Transverse colon (tissue), 4 donors: ENCODE data around the gene NME8. TPM values are rescaled to one million over a fixed set of nuclear protein-coding genes. Genes with fewer than 3 reads are reported as not detected.

Experiments used
- DNase-seq: peaks from one replicate; pipeline ENCODE4 v3.0.0-alpha.2; 2019
- H3K27ac ChIP-seq, 4 donors: fragments of 200-600 bp; sonication (generic); 2 replicates each; pipeline ENCODE4 v1.5.1; 2016 to 2018; ENCODE audit warnings: inconsistent platforms in 4 of 4
- H3K27me3 ChIP-seq: fragments of 200-600 bp; sonication (generic); 2 replicates; pipeline ENCODE4 v1.5.1; 2017; ENCODE audit warnings: inconsistent platforms
- H3K36me3 ChIP-seq, 4 donors: fragments of 200-600 bp; sonication (generic); 2 replicates each; pipeline ENCODE4 v1.5.1; 2017 to 2019; ENCODE audit warnings: inconsistent platforms in 4 of 4
- H3K4me1 ChIP-seq, 4 donors: fragments of 200-600 bp; sonication (generic); 2 replicates each; pipeline ENCODE4 v1.5.1; 2017 to 2020; ENCODE audit warnings: inconsistent platforms in 4 of 4
- H3K4me3 ChIP-seq, 4 donors: fragments of 200-600 bp; sonication (generic); 1 replicate in 1 of 4; 2 replicates in 3 of 4; pipeline versions ENCODE4 v1.5.1 to v1.6.1; 2017 to 2019; ENCODE audit warnings: inconsistent platforms in 4 of 4
- H3K9me3 ChIP-seq, 2 donors: fragments of 200-600 bp; sonication (generic); 2 replicates each; pipeline ENCODE4 v1.5.1; 2017 to 2019; ENCODE audit warnings: inconsistent platforms in 2 of 2
- CTCF ChIP-seq, 5 experiments: fragments of 200-600 bp in 3 of 5; fragments of 450-650 bp in 2 of 5; sonication (generic) in 3 of 5; IDR thresholded peaks; 1 replicate in 2 of 5; 2 replicates in 3 of 5; pipeline ENCODE4 v1.5.1; 2016 to 2017; ENCODE audit warnings: antibody characterized with exemption in 5 of 5, inconsistent platforms in 3 of 5, mild to moderate bottlenecking in 2 of 5, moderate library complexity in 1 of 5
- EP300 ChIP-seq: sonication (generic); formaldehyde crosslinking; IDR thresholded peaks from one replicate; pipeline ENCODE4 v1.6.1; 2017; ENCODE audit warnings: antibody characterized with exemption, low read depth
- POLR2A ChIP-seq: fragments of 450-650 bp; IDR thresholded peaks from one replicate; pipeline ENCODE4 v1.6.1; 2016; ENCODE audit warnings: antibody characterized with exemption, mild to moderate bottlenecking, moderate library complexity
- POLR2AphosphoS5 ChIP-seq, 3 donors: sonication (generic); formaldehyde crosslinking; IDR thresholded peaks; one replicate each; pipeline ENCODE4 v1.6.1; 2016; ENCODE audit warnings: antibody characterized with exemption in 3 of 3
- WGBS, 2 donors: methylation state at CpG; one replicate each; pipeline ENCODE4 v1.1.5; 2018; ENCODE audit warnings: low coverage in 1 of 2; 5-methylcytosine and 5-hydroxymethylcytosine counted together
- in situ Hi-C, 4 donors: fragments of 200-750 bp; cut with MboI; loops; one replicate each; pipeline versions ENCODE4 v1.15.0 to v1.15.1; 2017; ENCODE audit warnings: low sequenced_read_pairs in 3 of 4, low pct_ligation_motif_present in 1 of 4, low pct_unique_long_range_greater_than_20kb in 1 of 4
- intact Hi-C: fragments of 100-400 bp; cut with DNase I; formaldehyde crosslinking; loops from one replicate; pipeline ENCODE4 v1.15.1; 2023; ENCODE audit warnings: low total_unique reads
- total RNA-seq, 4 donors: library from RNA; depleted of rRNA; stranded (reverse); fragments of >200 nt; gene quantifications; one replicate each; pipeline ENCODE4 v1.1.0, GENCODE V29; 2016

NME8 gene
- total RNA-seq, 4 donors from 2014 or later = not detected

GRCh38 chr7:37853468-37853867 lies 5.1 kb downstream of the NME8 start:
- in situ Hi-C loops (no loop called here), intact Hi-C loops (no loop called here)
- WGBS, 2 donors = 21 to 28% methylated on average over 2 of the region's 2 CpGs
- TF ChIP-seq EP300 (no peak), POLR2A (no peak), POLR2AphosphoS5 (IDR thresholded peaks at IDR 0.05) (no peak), CTCF (IDR thresholded peaks at IDR 0.05) (no peak)
- no peak for DNase-seq
- no peaks in the 10 kb centered on the region for H3K4me1 ChIP-seq
- no peak overlapping the region for H3K4me3 ChIP-seq
- H3K9me3 ChIP-seq = no peaks in the 10 kb centered on the region
- H3K27ac ChIP-seq = no peak overlapping the region
- H3K27me3 ChIP-seq = no peaks in the 10 kb centered on the region
- H3K36me3 ChIP-seq = no peaks in the 10 kb centered on the region

GRCh38 chr7:37882086-37882485 lies 33.7 kb downstream of the NME8 start:
- no peaks in the 10 kb centered on the region for H3K9me3 ChIP-seq
- no peak for TF ChIP-seq EP300
- TF ChIP-seq POLR2A = no peak
- TF ChIP-seq CTCF (IDR thresholded peaks at IDR 0.05) = no peak
- TF ChIP-seq POLR2AphosphoS5 (IDR thresholded peaks at IDR 0.05) = no peak
- in situ Hi-C loops (no loop called here), intact Hi-C loops (no loop called here)
- no peaks in the 10 kb centered on the region for H3K4me1 ChIP-seq
- H3K27ac ChIP-seq = no peak overlapping the region
- no peak overlapping the region for H3K4me3 ChIP-seq
- 77 to 94% methylated on average over 3 to 6 of the region's 6 CpGs for WGBS, 2 donors
- no peaks in the 10 kb centered on the region for H3K36me3 ChIP-seq
- DNase-seq = no peak
- H3K27me3 ChIP-seq = no peaks in the 10 kb centered on the region

GRCh38 chr7:37893359-37893758 lies 45.0 kb downstream of the NME8 start:
- Histone ChIP-seq H3K9me3 (no peaks in the 10 kb centered on the region), H3K27me3 (no peaks in the 10 kb centered on the region), H3K4me1 (no peaks in the 10 kb centered on the region), H3K4me3 (no peak overlapping the region), H3K36me3 (no peaks in the 10 kb centered on the region), H3K27ac (no peak overlapping the region)
- DNase-seq = no peak
- TF ChIP-seq POLR2AphosphoS5 (IDR thresholded peaks at IDR 0.05) (no peak), CTCF (IDR thresholded peaks at IDR 0.05) (no peak), POLR2A (no peak), EP300 (no peak)
- in situ Hi-C loops (no loop called here), intact Hi-C loops (no loop called here)

GRCh38 chr7:37894671-37895070 lies 46.3 kb downstream of the NME8 start:
- H3K4me1 ChIP-seq = no peaks in the 10 kb centered on the region
- TF ChIP-seq EP300 (no peak), POLR2A (no peak), CTCF (IDR thresholded peaks at IDR 0.05) (no peak), POLR2AphosphoS5 (IDR thresholded peaks at IDR 0.05) (no peak)
- no peak overlapping the region for H3K4me3 ChIP-seq
- no peak for DNase-seq
- no peaks in the 10 kb centered on the region for H3K36me3 ChIP-seq
- H3K27me3 ChIP-seq = no peaks in the 10 kb centered on the region
- intact Hi-C loops = no loop called here
- no peak overlapping the region for H3K27ac ChIP-seq
- 88 to 95% methylated on average over 3 of the region's 3 CpGs for WGBS, 2 donors
- in situ Hi-C loops = no loop called here
- no peaks in the 10 kb centered on the region for H3K9me3 ChIP-seq
